NB4 (cell line): ENCODE data around the gene TMEM121.

Source experiments
- DNase-seq: peaks from one replicate; pipeline ENCODE4 v3.0.0; 2010; ENCODE audit warnings: low read depth
- H3K4me3 ChIP-seq: one replicate; pipeline ENCODE4 v1.5.1; 2011; ENCODE audit warnings: mild to moderate bottlenecking, low read depth, low read length, moderate library complexity
- CTCF ChIP-seq: IDR thresholded peaks from one replicate; pipeline ENCODE4 v1.5.1; 2012; ENCODE audit warnings: low read depth, low read length
- MAX ChIP-seq: IDR thresholded peaks from 2 replicates; pipeline ENCODE4 v1.6.1; 2011; ENCODE audit warnings: low read depth, low read length
- MYC ChIP-seq: IDR thresholded peaks from 2 replicates; pipeline ENCODE4 v1.6.1; 2011; ENCODE audit warnings: low read depth, low read length
- POLR2A ChIP-seq: IDR thresholded peaks from 2 replicates; pipeline ENCODE4 v1.6.1; 2011; ENCODE audit warnings: mild to moderate bottlenecking; ENCODE audit not compliant: insufficient read length; ENCODE audit errors: extremely low read depth

Gene TMEM121

GRCh38 chr14:105480199-105480746 is 46.1 kb upstream of the TMEM121 start:
- TF ChIP-seq MYC (no peak), POLR2A (no peak), CTCF (no peak), MAX (no peak)
- DNase-seq: no peak
- H3K4me3 ChIP-seq: no peak overlapping the region

GRCh38 chr14:105480807-105481801 is 45.3 kb upstream of the TMEM121 start:
- peak; percentile 84 for DNase-seq
- TF ChIP-seq POLR2A (no peak), CTCF (peak; percentile 90), MYC (peak; percentile 92), MAX (peak; percentile 73)
- no peak overlapping the region for H3K4me3 ChIP-seq

- TF ChIP-seq MAX: no peak
- no peak for TF ChIP-seq POLR2A
- no peak for TF ChIP-seq CTCF
- no peak for TF ChIP-seq MYC
- peak; percentile 83 for DNase-seq
- no peak overlapping the region for H3K4me3 ChIP-seq
Measured at GRCh38 chr14:105481886-105482457, 44.4 kb upstream of the TMEM121 start.

GRCh38 chr14:105482486-105483110 is 43.8 kb upstream of the TMEM121 start:
- H3K4me3 ChIP-seq: no peak overlapping the region
- TF ChIP-seq POLR2A: no peak
- no peak for TF ChIP-seq MYC
- TF ChIP-seq CTCF: no peak
- no peak for TF ChIP-seq MAX
- DNase-seq: no peak

GRCh38 chr14:105483300-105484068 is 42.9 kb upstream of the TMEM121 start:
- no peak for DNase-seq
- TF ChIP-seq MAX: no peak
- no peak for TF ChIP-seq CTCF
- TF ChIP-seq MYC: no peak
- TF ChIP-seq POLR2A: no peak
- H3K4me3 ChIP-seq: no peak overlapping the region
